ENCODE results near the gene CHSY3. TPM values are rescaled to one million over a fixed set of nuclear protein-coding genes. Genes with fewer than 3 reads are reported as not detected.

Gene CHSY3
- polyA plus RNA-seq, 1 donor from 2014 or later = 0.40 TPM

- H3K9ac ChIP-seq (ENCODE audit: low read length) = no peak overlapping the region
- H3K27ac ChIP-seq (ENCODE audit: low read length) = no peak overlapping the region
- no peak for TF ChIP-seq EP300 (conservative IDR thresholded peaks at IDR 0.05; ENCODE audit: poor library complexity, severe bottlenecking)
- TF ChIP-seq TAF1 (IDR thresholded peaks at IDR 0.05; ENCODE audit: low read depth) = no peak
- no peak for TF ChIP-seq CTCF (IDR thresholded peaks at IDR 0.05; ENCODE audit: poor library complexity, severe bottlenecking)
- TF ChIP-seq REST (IDR thresholded peaks at IDR 0.05; ENCODE audit: borderline replicate concordance) = no peak
- no peak for TF ChIP-seq MXI1 (conservative IDR thresholded peaks at IDR 0.05; ENCODE audit: poor library complexity, severe bottlenecking)
- no peak for TF ChIP-seq SMC3 (conservative IDR thresholded peaks at IDR 0.05; ENCODE audit: poor library complexity)
- no peak for TF ChIP-seq POLR2AphosphoS5 (IDR thresholded peaks at IDR 0.05)
- TF ChIP-seq EZH2 (IDR thresholded peaks at IDR 0.05; ENCODE audit: borderline replicate concordance, insufficient read depth, low read length, poor library complexity, severe bottlenecking) = no peak
- TF ChIP-seq RAD21 (conservative IDR thresholded peaks at IDR 0.05) = no peak
- H2AFZ ChIP-seq (ENCODE audit: low read depth, low read length) = no peak overlapping the region
- no peaks in the 10 kb centered on the region for H3K36me3 ChIP-seq (ENCODE audit: insufficient read depth, low read length)
- H3K79me2 ChIP-seq (replicated peaks; ENCODE audit: insufficient read depth, low read length) = no peaks in the 10 kb centered on the region
- no peak overlapping the region for H3K4me3 ChIP-seq (ENCODE audit: low read length)
- H4K20me1 ChIP-seq (ENCODE audit: insufficient read depth) = no peaks in the 10 kb centered on the region
- no peaks in the 10 kb centered on the region for H3K27me3 ChIP-seq (ENCODE audit: insufficient read depth, low read depth, low read length)
- no peaks in the 10 kb centered on the region for H3K9me3 ChIP-seq (ENCODE audit: low read length)
- no peak overlapping the region for H3K4me2 ChIP-seq (ENCODE audit: low read length)
- no peaks in the 10 kb centered on the region for H3K9me2 ChIP-seq (ENCODE audit: insufficient read depth, low read length)
- no peaks in the 10 kb centered on the region for H3F3A ChIP-seq (ENCODE audit: insufficient read depth, low read length, poor library complexity, severe bottlenecking)
These were observed 234.3 kb downstream of the CHSY3 start for GRCh38 chr5:130138406-130139045.

- no peaks in the 10 kb centered on the region for H3F3A ChIP-seq (ENCODE audit: insufficient read depth, low read length, poor library complexity, severe bottlenecking)
- H3K27ac ChIP-seq (ENCODE audit: low read length) = no peak overlapping the region
- no peak overlapping the region for H3K9ac ChIP-seq (ENCODE audit: low read length)
- H3K36me3 ChIP-seq (ENCODE audit: insufficient read depth, low read length) = no peaks in the 10 kb centered on the region
- H3K27me3 ChIP-seq (ENCODE audit: insufficient read depth, low read depth, low read length) = no peaks in the 10 kb centered on the region
- H3K9me2 ChIP-seq (ENCODE audit: insufficient read depth, low read length) = no peaks in the 10 kb centered on the region
- no peak overlapping the region for H3K4me2 ChIP-seq (ENCODE audit: low read length)
- H2AFZ ChIP-seq (ENCODE audit: low read depth, low read length) = no peak overlapping the region
- no peaks in the 10 kb centered on the region for H4K20me1 ChIP-seq (ENCODE audit: insufficient read depth)
- no peak for TF ChIP-seq RAD21 (conservative IDR thresholded peaks at IDR 0.05)
- no peak for TF ChIP-seq SMC3 (conservative IDR thresholded peaks at IDR 0.05; ENCODE audit: poor library complexity)
- TF ChIP-seq EZH2 (IDR thresholded peaks at IDR 0.05; ENCODE audit: borderline replicate concordance, insufficient read depth, low read length, poor library complexity, severe bottlenecking) = no peak
- no peak for TF ChIP-seq CTCF (IDR thresholded peaks at IDR 0.05; ENCODE audit: poor library complexity, severe bottlenecking)
- no peak for TF ChIP-seq MXI1 (conservative IDR thresholded peaks at IDR 0.05; ENCODE audit: poor library complexity, severe bottlenecking)
- no peak for TF ChIP-seq POLR2AphosphoS5 (IDR thresholded peaks at IDR 0.05)
- TF ChIP-seq REST (IDR thresholded peaks at IDR 0.05; ENCODE audit: borderline replicate concordance) = no peak
- no peak for TF ChIP-seq TAF1 (IDR thresholded peaks at IDR 0.05; ENCODE audit: low read depth)
- TF ChIP-seq EP300 (conservative IDR thresholded peaks at IDR 0.05; ENCODE audit: poor library complexity, severe bottlenecking) = no peak
- no peaks in the 10 kb centered on the region for H3K79me2 ChIP-seq (replicated peaks; ENCODE audit: insufficient read depth, low read length)
- H3K9me3 ChIP-seq (ENCODE audit: low read length) = no peaks in the 10 kb centered on the region
- no peak overlapping the region for H3K4me3 ChIP-seq (ENCODE audit: low read length)
These were observed 237.5 kb downstream of the CHSY3 start for GRCh38 chr5:130141659-130142320.

Measured in neural cell (in vitro differentiated cells).